Ammon's horn (tissue), 1 donor: ENCODE results near the gene ANGPTL7.

Experiments used
- DNase-seq: peaks from one replicate; pipeline ENCODE4 v3.0.0-alpha.2; 2016; ENCODE audit warnings: low spot score

Gene ANGPTL7

GRCh38 chr1:11204396-11205190 is 15.4 kb downstream of the ANGPTL7 start:
- DNase-seq: no peak

- no peak for DNase-seq
These were observed 18.9 kb downstream of the ANGPTL7 start for GRCh38 chr1:11207898-11208611.

- DNase-seq: no peak
These were observed 22.3 kb downstream of the ANGPTL7 start for GRCh38 chr1:11211461-11211860.

GRCh38 chr1:11211925-11212587 is 22.9 kb downstream of the ANGPTL7 start:
- peak; percentile 85 for DNase-seq

- no peak for DNase-seq
These were observed 25.7 kb downstream of the ANGPTL7 start for GRCh38 chr1:11214698-11215380.

GRCh38 chr1:11215381-11216005 is 26.3 kb downstream of the ANGPTL7 start:
- no peak for DNase-seq

GRCh38 chr1:11216074-11216473 is 26.9 kb downstream of the ANGPTL7 start:
- no peak for DNase-seq

- DNase-seq: no peak
These were observed 38.2 kb downstream of the ANGPTL7 start for GRCh38 chr1:11227106-11228077.

- DNase-seq: no peak
These were observed 40.0 kb downstream of the ANGPTL7 start for GRCh38 chr1:11229203-11229602.

- DNase-seq: no peak
These were observed 44.1 kb downstream of the ANGPTL7 start for GRCh38 chr1:11233208-11233607.

- DNase-seq: no peak
These were observed 48.2 kb downstream of the ANGPTL7 start for GRCh38 chr1:11237356-11237755.

- DNase-seq: no peak
These were observed 49.2 kb downstream of the ANGPTL7 start for GRCh38 chr1:11238311-11238710.

- DNase-seq: no peak
These were observed 56.1 kb downstream of the ANGPTL7 start for GRCh38 chr1:11245248-11245647.
